Kidney epithelial cell (primary cell): ENCODE results near the gene RGS5. TPM values are rescaled to one million over a fixed set of nuclear protein-coding genes. Genes with fewer than 3 reads are reported as not detected.

Experiments used
- DNase-seq: peaks from one replicate; pipeline ENCODE4 v3.0.0-alpha.2; 2010; ENCODE audit warnings: low read depth
- H3K27me3 ChIP-seq: 2 replicates; pipeline ENCODE4 v1.6.0; 2011; ENCODE audit warnings: low read length; ENCODE audit not compliant: control insufficient read depth, insufficient read depth
- H3K36me3 ChIP-seq: 2 replicates; pipeline ENCODE4 v1.5.1; 2011; ENCODE audit warnings: low read length; ENCODE audit not compliant: control insufficient read depth, insufficient read depth
- H3K4me3 ChIP-seq: 2 replicates; pipeline ENCODE4 v1.5.1; 2011; ENCODE audit warnings: low read depth, mild to moderate bottlenecking, control low read depth, low read length
- CTCF ChIP-seq: IDR thresholded peaks from 2 replicates; pipeline ENCODE4 v1.5.1; 2011; ENCODE audit warnings: mild to moderate bottlenecking, moderate library complexity, low read length, control low read depth, inconsistent platforms; ENCODE audit not compliant: insufficient read depth, poor library complexity, severe bottlenecking
- total RNA-seq: library from RNA; depleted of rRNA; stranded (reverse); fragments of >200 nt; gene quantifications from 2 replicates; pipeline ENCODE4 v1.2.3, GENCODE V29; 2015

RGS5 gene
- total RNA-seq, 1 donor from 2014 or later, result 1.8 TPM

- H3K4me3 ChIP-seq, result no peak overlapping the region
- H3K27me3 ChIP-seq, result no peaks in the 10 kb centered on the region
- H3K36me3 ChIP-seq, result no peaks in the 10 kb centered on the region
- peak; percentile 52 for TF ChIP-seq CTCF
- no peak for DNase-seq
Measured at GRCh38 chr1:163170975-163171676, 31.6 kb downstream of the RGS5 start.

GRCh38 chr1:163170331-163170730 lies 32.4 kb downstream of the RGS5 start:
- DNase-seq, result no peak
- H3K36me3 ChIP-seq, result no peaks in the 10 kb centered on the region
- no peak overlapping the region for H3K4me3 ChIP-seq
- TF ChIP-seq CTCF, result no peak
- no peaks in the 10 kb centered on the region for H3K27me3 ChIP-seq

GRCh38 chr1:163169553-163169952 lies 33.2 kb downstream of the RGS5 start:
- no peak for TF ChIP-seq CTCF
- Histone ChIP-seq H3K4me3 (no peak overlapping the region), H3K36me3 (no peaks in the 10 kb centered on the region), H3K27me3 (no peaks in the 10 kb centered on the region)
- no peak for DNase-seq

GRCh38 chr1:163168053-163168452 lies 34.7 kb downstream of the RGS5 start:
- no peak for TF ChIP-seq CTCF
- peak; percentile 83 for DNase-seq
- Histone ChIP-seq H3K4me3 (no peak overlapping the region), H3K27me3 (no peaks in the 10 kb centered on the region), H3K36me3 (no peaks in the 10 kb centered on the region)

- Histone ChIP-seq H3K27me3 (no peaks in the 10 kb centered on the region), H3K4me3 (no peak overlapping the region), H3K36me3 (no peaks in the 10 kb centered on the region)
- TF ChIP-seq CTCF, result no peak
- no peak for DNase-seq
Measured at GRCh38 chr1:163166886-163167555, 35.7 kb downstream of the RGS5 start.
